Transverse colon (tissue), 4 donors: ENCODE results near the gene SLC22A4. TPM values are rescaled to one million over a fixed set of nuclear protein-coding genes. Genes with fewer than 3 reads are reported as not detected.

Source experiments
- DNase-seq: peaks from one replicate; pipeline ENCODE4 v3.0.0-alpha.2; 2019
- H3K27ac ChIP-seq, 4 donors: fragments of 200-600 bp; sonication (generic); 2 replicates each; pipeline ENCODE4 v1.5.1; 2016 to 2018; ENCODE audit warnings: inconsistent platforms in 4 of 4
- H3K27me3 ChIP-seq: fragments of 200-600 bp; sonication (generic); 2 replicates; pipeline ENCODE4 v1.5.1; 2017; ENCODE audit warnings: inconsistent platforms
- H3K36me3 ChIP-seq, 4 donors: fragments of 200-600 bp; sonication (generic); 2 replicates each; pipeline ENCODE4 v1.5.1; 2017 to 2019; ENCODE audit warnings: inconsistent platforms in 4 of 4
- H3K4me1 ChIP-seq, 4 donors: fragments of 200-600 bp; sonication (generic); 2 replicates each; pipeline ENCODE4 v1.5.1; 2017 to 2020; ENCODE audit warnings: inconsistent platforms in 4 of 4
- H3K4me3 ChIP-seq, 4 donors: fragments of 200-600 bp; sonication (generic); 1 replicate in 1 of 4; 2 replicates in 3 of 4; pipeline versions ENCODE4 v1.5.1 to v1.6.1; 2017 to 2019; ENCODE audit warnings: inconsistent platforms in 4 of 4
- H3K9me3 ChIP-seq, 2 donors: fragments of 200-600 bp; sonication (generic); 2 replicates each; pipeline ENCODE4 v1.5.1; 2017 to 2019; ENCODE audit warnings: inconsistent platforms in 2 of 2
- EP300 ChIP-seq: sonication (generic); formaldehyde crosslinking; IDR thresholded peaks from one replicate; pipeline ENCODE4 v1.6.1; 2017; ENCODE audit warnings: antibody characterized with exemption, low read depth
- POLR2A ChIP-seq: fragments of 450-650 bp; IDR thresholded peaks from one replicate; pipeline ENCODE4 v1.6.1; 2016; ENCODE audit warnings: antibody characterized with exemption, mild to moderate bottlenecking, moderate library complexity
- POLR2AphosphoS5 ChIP-seq, 3 donors: sonication (generic); formaldehyde crosslinking; IDR thresholded peaks; one replicate each; pipeline ENCODE4 v1.6.1; 2016; ENCODE audit warnings: antibody characterized with exemption in 3 of 3
- WGBS, 2 donors: methylation state at CpG; one replicate each; pipeline ENCODE4 v1.1.5; 2018; ENCODE audit warnings: low coverage in 1 of 2; 5-methylcytosine and 5-hydroxymethylcytosine counted together
- in situ Hi-C, 4 donors: fragments of 200-750 bp; cut with MboI; loops; one replicate each; pipeline versions ENCODE4 v1.15.0 to v1.15.1; 2017; ENCODE audit warnings: low sequenced_read_pairs in 3 of 4, low pct_ligation_motif_present in 1 of 4, low pct_unique_long_range_greater_than_20kb in 1 of 4
- intact Hi-C: fragments of 100-400 bp; cut with DNase I; formaldehyde crosslinking; loops from one replicate; pipeline ENCODE4 v1.15.1; 2023; ENCODE audit warnings: low total_unique reads
- total RNA-seq, 4 donors: library from RNA; depleted of rRNA; stranded (reverse); fragments of >200 nt; gene quantifications; one replicate each; pipeline ENCODE4 v1.1.0, GENCODE V29; 2016
- TF ChIP-seq, protein P1 (sequence below), 5 experiments: fragments of 200-600 bp in 3 of 5; fragments of 450-650 bp in 2 of 5; sonication (generic) in 3 of 5; IDR thresholded peaks; 1 replicate in 2 of 5; 2 replicates in 3 of 5; pipeline ENCODE4 v1.5.1; 2016 to 2017; ENCODE audit warnings: antibody characterized with exemption in 5 of 5, inconsistent platforms in 3 of 5, mild to moderate bottlenecking in 2 of 5, moderate library complexity in 1 of 5

SLC22A4 gene
- total RNA-seq, 4 donors from 2014 or later, result 1.6 to 48.3 (median 14.5) TPM; not detected in 1

DNA sequence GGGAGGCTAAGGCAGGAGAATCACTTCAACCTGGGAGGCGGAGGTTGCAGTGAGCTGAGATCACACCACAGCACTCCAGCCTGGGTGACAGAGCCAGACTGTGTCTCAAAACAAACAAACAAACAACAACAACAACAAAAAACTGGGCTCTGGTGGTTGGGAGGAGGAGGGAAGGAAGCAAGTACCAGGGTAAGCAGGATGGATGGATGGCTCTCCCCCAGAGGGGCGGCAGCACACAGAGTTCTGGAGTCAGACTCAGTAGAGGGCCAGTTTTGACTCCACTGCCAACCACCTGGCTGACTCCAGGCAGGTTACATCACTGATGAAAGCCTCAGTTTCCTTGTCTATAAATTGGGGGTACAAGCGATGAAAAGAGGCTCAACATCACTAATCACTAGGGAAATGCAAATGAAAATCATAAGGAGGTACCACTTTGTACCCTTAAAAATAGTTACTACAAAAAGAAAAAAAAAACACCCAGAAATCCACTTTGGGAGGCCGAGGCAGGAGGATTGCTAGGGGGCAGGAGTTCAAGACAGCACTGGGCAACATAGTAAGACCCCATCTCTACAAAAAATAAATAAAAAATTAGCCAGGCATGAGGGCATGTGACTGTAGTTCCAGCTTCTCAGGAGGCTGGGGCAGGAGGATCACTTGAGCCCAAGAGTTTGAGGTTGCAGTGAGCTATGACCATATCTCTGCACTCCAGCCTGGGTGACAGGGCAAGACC lies 3.2 kb downstream of the SLC22A4 start:
- Histone ChIP-seq H3K27me3 (no peaks in the 10 kb centered on the region), H3K4me3 (no peak overlapping the region), H3K36me3 (no peaks in the 10 kb centered on the region), H3K27ac (no peak overlapping the region), H3K9me3 (no peaks in the 10 kb centered on the region), H3K4me1 (peaks cover 11 to 46% (median 35%) of the 10 kb centered on the region in 4 donors)
- 88 to 100% methylated on average over 1 to 4 of the region's 4 CpGs for WGBS, 2 donors
- in situ Hi-C loops, result no loop called here
- intact Hi-C loops, result loop anchor here (10.0 kb wide), 1 partner anchor 63 kb away; no protein-coding TSS in a partner anchor
- DNase-seq, result no peak
- no peak for TF ChIP-seq EP300
- TF ChIP-seq, protein P1, sequence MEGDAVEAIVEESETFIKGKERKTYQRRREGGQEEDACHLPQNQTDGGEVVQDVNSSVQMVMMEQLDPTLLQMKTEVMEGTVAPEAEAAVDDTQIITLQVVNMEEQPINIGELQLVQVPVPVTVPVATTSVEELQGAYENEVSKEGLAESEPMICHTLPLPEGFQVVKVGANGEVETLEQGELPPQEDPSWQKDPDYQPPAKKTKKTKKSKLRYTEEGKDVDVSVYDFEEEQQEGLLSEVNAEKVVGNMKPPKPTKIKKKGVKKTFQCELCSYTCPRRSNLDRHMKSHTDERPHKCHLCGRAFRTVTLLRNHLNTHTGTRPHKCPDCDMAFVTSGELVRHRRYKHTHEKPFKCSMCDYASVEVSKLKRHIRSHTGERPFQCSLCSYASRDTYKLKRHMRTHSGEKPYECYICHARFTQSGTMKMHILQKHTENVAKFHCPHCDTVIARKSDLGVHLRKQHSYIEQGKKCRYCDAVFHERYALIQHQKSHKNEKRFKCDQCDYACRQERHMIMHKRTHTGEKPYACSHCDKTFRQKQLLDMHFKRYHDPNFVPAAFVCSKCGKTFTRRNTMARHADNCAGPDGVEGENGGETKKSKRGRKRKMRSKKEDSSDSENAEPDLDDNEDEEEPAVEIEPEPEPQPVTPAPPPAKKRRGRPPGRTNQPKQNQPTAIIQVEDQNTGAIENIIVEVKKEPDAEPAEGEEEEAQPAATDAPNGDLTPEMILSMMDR (IDR thresholded peaks at IDR 0.05), result no peak
- no peak for TF ChIP-seq POLR2A
- TF ChIP-seq POLR2AphosphoS5 (IDR thresholded peaks at IDR 0.05), result no peak

DNA sequence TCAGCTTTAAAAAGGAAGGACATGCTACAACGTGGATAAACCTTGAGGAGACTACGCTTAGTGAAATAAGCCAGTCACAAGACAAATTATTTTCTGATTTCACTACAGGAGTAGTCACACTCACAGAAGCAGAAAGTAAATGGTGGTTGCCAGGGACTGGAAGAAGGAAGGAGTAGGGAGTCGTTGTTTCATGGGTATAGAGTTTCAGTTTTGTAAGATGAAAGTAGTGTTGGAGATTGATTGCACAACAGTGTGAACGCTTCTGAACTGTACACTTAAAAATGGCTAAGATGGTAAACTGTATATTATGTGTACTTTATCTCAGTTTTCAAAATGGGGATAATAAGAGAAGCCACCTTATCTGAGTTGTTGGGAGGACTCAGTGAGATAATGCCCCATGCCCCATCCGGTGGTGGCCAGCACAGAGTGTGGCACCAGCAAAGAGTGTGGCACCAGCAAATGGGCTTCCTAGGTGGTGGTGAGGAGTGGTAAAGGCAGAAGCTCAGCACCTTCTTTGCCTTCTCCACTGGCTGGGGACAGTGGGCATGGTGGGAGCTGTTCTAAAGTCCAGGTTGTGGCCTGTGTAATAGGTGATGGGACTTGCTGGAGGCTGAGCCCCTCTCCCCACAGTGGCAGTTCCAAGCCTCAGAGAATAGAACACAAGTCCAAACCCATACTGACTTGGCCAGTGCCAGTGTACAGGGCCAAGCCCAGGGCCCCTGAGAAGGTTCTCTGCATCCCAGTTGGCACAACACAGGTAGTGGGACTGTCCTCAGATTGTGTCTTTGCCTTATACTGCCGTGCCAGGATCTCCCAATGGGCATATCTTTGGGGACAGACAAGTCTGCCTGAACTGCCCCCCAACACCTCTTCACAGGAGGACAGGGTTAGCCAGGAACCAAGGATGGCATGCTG lies 4.4 kb downstream of the SLC22A4 start:
- Histone ChIP-seq H3K27me3 (no peaks in the 10 kb centered on the region), H3K9me3 (no peaks in the 10 kb centered on the region), H3K4me1 (peaks cover 3 to 37% (median 29%) of the 10 kb centered on the region in 4 donors), H3K36me3 (no peaks in the 10 kb centered on the region), H3K27ac (no peak overlapping the region), H3K4me3 (no peak overlapping the region)
- TF ChIP-seq POLR2AphosphoS5 (IDR thresholded peaks at IDR 0.05) (no peak), EP300 (no peak), POLR2A (no peak)
- TF ChIP-seq, protein P1 (IDR thresholded peaks at IDR 0.05), result no peak
- in situ Hi-C loops (no loop called here), intact Hi-C loops (loop anchor here (10.0 kb wide), 1 partner anchor 64 kb away; no protein-coding TSS in a partner anchor)
- no peak for DNase-seq
- 67 to 74% methylated on average over 4 to 6 of the region's 6 CpGs for whole genome bisulfite sequencing, 2 donors

DNA sequence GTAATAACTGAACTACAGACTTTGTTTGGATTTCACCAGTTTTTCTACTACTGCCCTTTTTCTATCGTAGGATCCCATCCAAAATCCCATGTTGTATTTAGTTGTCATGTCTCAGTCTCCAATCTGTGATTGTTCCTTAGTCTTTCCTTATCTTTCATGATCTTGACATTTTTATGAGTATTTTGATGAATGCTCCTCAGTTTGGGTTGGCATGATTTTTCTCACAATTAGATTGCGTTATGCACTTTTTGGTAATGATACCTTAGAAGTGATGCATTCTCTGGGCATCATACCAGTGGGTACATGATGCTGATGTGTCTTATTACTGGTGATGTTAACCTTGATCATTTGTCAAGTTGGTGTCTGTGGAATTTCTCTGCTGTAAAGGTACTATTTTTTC lies 5.7 kb downstream of the SLC22A4 start:
- 41 to 47% methylated on average over 2 of the region's 2 CpGs for WGBS, 2 donors
- H3K36me3 ChIP-seq, result no peaks in the 10 kb centered on the region
- no peak for DNase-seq
- H3K27me3 ChIP-seq, result no peaks in the 10 kb centered on the region
- no peak for TF ChIP-seq EP300
- TF ChIP-seq POLR2AphosphoS5 (IDR thresholded peaks at IDR 0.05), result no peak
- TF ChIP-seq POLR2A, result no peak
- TF ChIP-seq, protein P1 (IDR thresholded peaks at IDR 0.05), result no peak
- intact Hi-C loops (loop anchor here (10.0 kb wide), 1 partner anchor 65 kb away; no protein-coding TSS in a partner anchor), in situ Hi-C loops (no loop called here)
- H3K4me3 ChIP-seq, result no peak overlapping the region
- H3K9me3 ChIP-seq, result no peaks in the 10 kb centered on the region
- no peak overlapping the region for H3K27ac ChIP-seq
- H3K4me1 ChIP-seq, result peaks cover 3 to 31% (median 20%) of the 10 kb centered on the region in 4 donors
